NCI-H82 treated with DMSO at 0.1 percent for 48 hours (cell line): Measurements from ENCODE around the gene C1GALT1.

Experiments
- DNase-seq: peaks from one replicate; lab custom pipeline; 2025; ENCODE audit not compliant: unreplicated experiment; lab: John Stamatoyannopoulos, UW

The C1GALT1 gene

GRCh38 chr7:7265081-7266075 is 83.0 kb downstream of the C1GALT1 start:
- no peak for DNase-seq

DNA sequence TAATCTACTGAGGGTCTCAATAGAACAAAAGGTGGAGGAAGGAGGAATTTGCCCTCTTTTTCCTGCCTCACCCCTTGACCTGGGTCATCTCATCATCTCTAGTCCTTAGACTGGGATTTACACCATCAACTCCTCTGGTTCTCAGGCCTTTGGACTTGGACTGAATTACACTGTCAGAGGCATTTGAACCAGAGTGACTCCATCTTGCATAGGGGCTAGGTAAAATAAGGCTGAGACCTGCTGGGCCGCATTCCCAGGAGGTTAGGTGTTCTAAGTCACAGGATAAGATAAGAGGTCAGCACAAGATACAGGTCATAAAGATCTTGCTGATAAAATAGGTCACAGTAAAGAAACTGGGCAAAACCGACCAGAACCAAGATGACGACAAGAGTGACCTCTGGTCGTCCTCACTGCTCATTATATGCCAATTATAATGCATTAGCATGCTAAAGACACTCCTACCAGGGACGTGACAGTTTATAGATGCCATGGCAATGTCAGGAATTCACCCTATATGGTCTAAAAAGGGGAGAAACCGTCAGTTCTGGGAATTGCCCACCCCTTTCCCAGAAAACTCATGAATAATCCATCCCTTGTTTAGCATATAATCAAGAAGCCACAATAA is 84.0 kb downstream of the C1GALT1 start:
- DNase-seq = no peak

GRCh38 chr7:7271094-7271874 is 88.9 kb downstream of the C1GALT1 start:
- DNase-seq = no peak

DNA sequence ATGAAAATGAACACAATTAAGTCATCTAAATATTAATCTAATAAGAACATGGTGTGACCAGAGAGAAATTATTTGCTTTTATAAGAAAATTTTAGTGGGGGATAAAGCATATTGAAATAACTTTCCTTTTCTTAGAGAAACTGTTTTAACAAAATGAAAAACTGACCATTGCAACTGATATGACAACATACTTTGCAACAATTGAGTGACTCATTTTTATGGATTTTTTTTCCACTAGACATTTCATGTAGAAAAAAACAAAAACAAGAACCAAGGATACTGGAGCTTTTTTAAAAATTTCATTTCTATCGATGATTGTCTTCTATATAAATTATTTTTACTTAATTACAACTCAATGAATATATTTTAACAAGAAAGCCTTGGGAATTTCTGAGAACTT is 90.0 kb downstream of the C1GALT1 start:
- DNase-seq = no peak

DNA sequence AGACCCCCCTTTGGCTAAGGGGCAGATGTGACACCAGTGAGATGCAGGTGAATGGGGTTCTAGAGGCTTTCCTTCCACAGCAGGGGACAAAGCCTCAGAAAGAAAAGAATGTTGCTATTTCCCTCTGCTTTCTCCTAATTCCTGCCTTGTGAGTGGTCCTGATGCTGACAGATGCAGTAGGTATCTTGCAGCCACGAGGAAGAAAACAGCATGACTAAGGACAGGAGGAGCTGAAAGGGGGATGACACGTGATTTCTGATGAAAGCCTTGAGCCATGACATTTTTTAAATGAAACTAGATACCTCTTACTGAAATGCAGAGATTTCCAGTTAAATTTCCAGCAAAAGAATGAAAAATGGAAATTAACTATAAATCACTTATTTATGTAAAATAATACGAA is 92.4 kb downstream of the C1GALT1 start:
- DNase-seq = no peak

GRCh38 chr7:7276161-7276560 is 93.8 kb downstream of the C1GALT1 start:
- DNase-seq = no peak

GRCh38 chr7:7290429-7291122 is 108.2 kb downstream of the C1GALT1 start:
- DNase-seq = no peak

- DNase-seq = no peak
These were observed 109.7 kb downstream of the C1GALT1 start for GRCh38 chr7:7292085-7292484.

- DNase-seq = no peak
These were observed 110.3 kb downstream of the C1GALT1 start for GRCh38 chr7:7292608-7293007.

DNA sequence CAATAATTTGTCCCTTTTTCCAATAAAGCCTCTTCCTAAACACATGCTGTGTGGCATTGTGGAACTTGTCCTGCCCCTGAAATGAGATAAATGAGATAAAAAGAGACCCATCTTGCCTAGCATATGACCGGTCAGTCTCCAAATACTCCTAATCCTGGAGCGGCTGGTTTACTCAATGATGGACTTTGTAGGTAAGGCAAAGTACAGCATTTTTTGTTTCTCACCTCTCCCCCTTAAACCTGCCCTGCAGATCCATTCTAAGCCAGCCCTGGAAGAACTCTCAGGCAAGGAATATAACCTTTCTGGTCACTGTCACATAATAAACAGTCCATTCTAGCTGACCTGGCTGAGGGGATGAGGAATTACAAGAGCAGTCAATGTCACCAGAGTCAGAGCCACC is 110.7 kb downstream of the C1GALT1 start:
- no peak for DNase-seq

DNA sequence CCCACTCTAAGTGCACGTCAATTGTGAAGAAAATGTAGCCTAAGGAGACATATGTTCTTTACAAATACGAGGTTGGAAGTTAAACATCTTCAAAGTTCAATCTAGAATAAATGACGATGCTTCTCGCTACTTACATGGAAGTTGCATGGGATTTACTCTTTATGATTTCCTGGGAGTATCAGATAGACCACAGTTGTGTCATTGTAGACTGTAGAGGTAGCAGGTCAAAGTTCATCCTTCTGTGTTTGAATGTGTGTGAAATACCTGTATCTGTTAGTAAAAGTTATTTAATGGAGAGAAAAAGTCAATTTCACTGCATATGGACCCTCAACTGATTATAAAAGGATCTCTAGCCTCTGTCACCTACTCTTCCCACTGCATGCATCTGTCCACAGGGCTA is 112.6 kb downstream of the C1GALT1 start:
- DNase-seq = no peak
